Stomach (tissue), 9 donors: ENCODE data around the gene FGFR2. TPM values are rescaled to one million over a fixed set of nuclear protein-coding genes. Genes with fewer than 3 reads are reported as not detected.

Experiments used
- DNase-seq, 2 donors: peaks; one replicate each; pipeline versions ENCODE4 v3.0.0 to v3.0.0-alpha.2; 2013 to 2019
- H3K27ac ChIP-seq, 5 donors: fragments of 200-600 bp in 4 of 5; sonication (generic) in 4 of 5; one replicate each; pipeline ENCODE4 v1.5.1; 2013 to 2019; ENCODE audit warnings: mild to moderate bottlenecking in 1 of 5, moderate library complexity in 1 of 5
- H3K27me3 ChIP-seq, 3 donors: fragments of 200-600 bp; sonication (generic); one replicate each; pipeline ENCODE4 v1.5.1; 2017 to 2019; ENCODE audit warnings: mixed run types in 1 of 3
- H3K36me3 ChIP-seq, 4 donors: fragments of 200-600 bp; sonication (generic); 1 replicate in 3 of 4; 2 replicates in 1 of 4; pipeline ENCODE4 v1.5.1; 2016 to 2019
- H3K4me1 ChIP-seq, 4 donors: fragments of 200-600 bp; sonication (generic); one replicate each; pipeline ENCODE4 v1.5.1; 2016 to 2019
- H3K4me3 ChIP-seq, 4 donors: fragments of 200-600 bp; sonication (generic) in 3 of 4; one replicate each; pipeline ENCODE4 v1.5.1; 2016 to 2019; ENCODE audit warnings: mild to moderate bottlenecking in 1 of 4
- H3K9me3 ChIP-seq, 4 donors: fragments of 200-600 bp; sonication (generic); one replicate each; pipeline ENCODE4 v1.5.1; 2016 to 2019
- CTCF ChIP-seq, 7 experiments: fragments of 450-650 bp in 4 of 7; fragments of 200-600 bp in 3 of 7; sonication (generic) in 3 of 7; IDR thresholded peaks; one replicate each; pipeline ENCODE4 v1.5.1; 2016 to 2019; ENCODE audit warnings: antibody characterized with exemption in 7 of 7, control low read depth in 2 of 7, mild to moderate bottlenecking in 1 of 7
- EP300 ChIP-seq: sonication (generic); formaldehyde crosslinking; IDR thresholded peaks from one replicate; pipeline ENCODE4 v1.6.1; 2017; ENCODE audit warnings: antibody characterized with exemption
- POLR2A ChIP-seq, 4 donors: fragments of 450-650 bp; IDR thresholded peaks; one replicate each; pipeline ENCODE4 v1.6.1; 2016; ENCODE audit warnings: antibody characterized with exemption in 4 of 4, control low read depth in 2 of 4, mild to moderate bottlenecking in 1 of 4, moderate library complexity in 1 of 4
- POLR2AphosphoS5 ChIP-seq, 3 donors: sonication (generic); formaldehyde crosslinking; IDR thresholded peaks; one replicate each; pipeline ENCODE4 v1.6.1; 2016; ENCODE audit warnings: antibody characterized with exemption in 3 of 3
- WGBS, 5 donors: extraction: QIAGEN DNeasy Blood & Tissue Kit in 3 of 5; methylation state at CpG; one replicate each; pipeline versions ENCODE4 v1.1.5 to v1.1.7; 2013 to 2018; 5-methylcytosine and 5-hydroxymethylcytosine counted together
- intact Hi-C: fragments of 100-400 bp; cut with DNase I; formaldehyde crosslinking; loops from one replicate; pipeline ENCODE4 v1.15.1; 2023; ENCODE audit warnings: low total_unique reads
- polyA plus RNA-seq, 3 donors: library from polyadenylated mRNA; stranded (reverse); fragments of 200-250 nt; gene quantifications; one replicate each; pipeline ENCODE4 v1.2.3, GENCODE V29; 2013
- total RNA-seq, 5 donors: library from RNA; depleted of rRNA; stranded (reverse); fragments of >200 nt; gene quantifications; one replicate each; pipeline versions ENCODE4 v1.1.0 to v1.2.3, GENCODE V29; 2014 to 2016
- donor health status: healthy with polysubstance abuse.
- donor health status: Bipolar disorder and iron deficiency.
- donor health status: healthy.

The FGFR2 gene
- total and polyA plus RNA-seq, 8 donors, result 3.9 to 170 (median 18.1) TPM

- Histone ChIP-seq H3K36me3 (no peaks in the 10 kb centered on the region), H3K4me1 (peaks cover 0 to 12% (median 1%) of the 10 kb centered on the region in 4 donors), H3K27me3 (no peaks in the 10 kb centered on the region), H3K9me3 (no peaks in the 10 kb centered on the region), H3K4me3 (no peak overlapping the region), H3K27ac (no peak overlapping the region)
- TF ChIP-seq EP300, result no peak
- TF ChIP-seq POLR2AphosphoS5 (IDR thresholded peaks at IDR 0.05), result no peak
- no peak for TF ChIP-seq POLR2A (IDR thresholded peaks at IDR 0.05)
- TF ChIP-seq CTCF (IDR thresholded peaks at IDR 0.05), result no peak
- WGBS, 5 donors, result 50 to 63% (median 56%) methylated on average over 8 of the region's 8 CpGs
- intact Hi-C loops, result no loop called here
- peak in 1 of 2 donors; percentile 66 for DNase-seq
Observed at GRCh38 chr10:121631365-121632029, 33.3 kb upstream of the FGFR2 start.

DNA sequence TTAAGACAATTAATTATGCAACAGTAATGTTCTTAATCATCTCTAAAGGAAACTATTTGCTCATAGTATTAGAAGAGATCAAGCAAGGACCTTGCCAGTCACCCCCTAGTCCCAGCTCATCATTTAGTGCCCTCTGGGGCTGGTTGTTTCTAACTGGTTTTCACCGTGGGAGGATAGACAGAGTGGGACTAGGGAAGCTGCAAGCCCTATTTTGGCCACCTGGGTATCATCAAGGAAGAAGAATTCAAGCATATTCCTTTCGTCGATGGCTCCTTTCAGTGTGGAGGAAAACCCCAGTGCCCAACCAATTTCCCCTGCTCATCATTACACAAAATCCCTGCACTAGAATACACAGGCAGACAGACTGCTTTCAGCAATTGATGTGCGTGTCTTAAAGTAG, 30.6 kb upstream of the FGFR2 start:
- intact Hi-C loops, result no loop called here
- DNase-seq, result no peak
- H3K4me3 ChIP-seq, result no peak overlapping the region
- TF ChIP-seq CTCF (IDR thresholded peaks at IDR 0.05), result no peak
- TF ChIP-seq POLR2A (IDR thresholded peaks at IDR 0.05), result no peak
- no peak for TF ChIP-seq EP300
- TF ChIP-seq POLR2AphosphoS5 (IDR thresholded peaks at IDR 0.05), result no peak
- H3K9me3 ChIP-seq, result no peaks in the 10 kb centered on the region
- WGBS, 5 donors, result 74 to 87% (median 81%) methylated on average over 4 of the region's 4 CpGs
- H3K4me1 ChIP-seq, result peaks cover 0 to 24% (median 14%) of the 10 kb centered on the region in 4 donors
- H3K27me3 ChIP-seq, result peaks cover 0 to 1% (median 0%) of the 10 kb centered on the region in 3 donors
- no peaks in the 10 kb centered on the region for H3K36me3 ChIP-seq
- peak overlapping the region in 1 of 5 donors; percentile 31 for H3K27ac ChIP-seq

DNA sequence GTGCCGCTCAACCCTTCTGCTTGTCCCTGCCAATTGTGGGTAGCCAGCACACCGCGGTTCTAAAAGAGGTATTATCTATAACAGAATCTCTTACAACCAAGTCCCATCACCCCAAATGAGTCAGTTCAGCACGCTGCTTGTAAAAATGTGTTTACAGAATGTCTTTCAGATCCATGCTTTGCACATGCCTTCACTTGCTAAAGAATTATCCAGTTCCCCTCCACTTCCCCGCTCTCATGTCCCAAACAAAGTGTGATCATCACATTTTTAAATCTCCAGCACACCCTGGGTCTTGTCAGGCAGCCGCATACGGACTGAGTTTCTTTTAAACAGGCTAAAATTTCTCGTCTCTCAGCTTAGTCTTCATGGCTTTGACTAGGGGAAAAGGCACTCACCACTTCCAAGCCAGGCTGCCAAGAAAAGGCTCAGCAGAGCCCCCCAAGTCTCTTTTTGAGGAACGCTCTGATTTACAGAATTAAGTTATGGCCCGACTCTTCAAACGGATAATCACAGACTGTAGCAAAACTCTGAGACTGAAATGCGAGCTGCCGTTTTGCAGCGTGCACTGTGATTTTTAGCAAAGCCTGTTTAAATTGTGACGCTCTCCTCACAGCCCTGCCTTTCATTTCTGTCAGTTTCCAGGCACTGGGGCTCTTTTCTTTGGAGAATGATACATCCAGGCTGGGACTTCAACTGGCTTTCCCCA, 29.8 kb upstream of the FGFR2 start:
- DNase-seq, result peak in 1 of 2 donors; percentile 50
- Histone ChIP-seq H3K9me3 (no peaks in the 10 kb centered on the region), H3K27ac (peak overlapping the region in 2 of 5 donors; percentile 2 to 31), H3K4me1 (peaks cover 0 to 24% (median 14%) of the 10 kb centered on the region in 4 donors), H3K27me3 (peaks cover 0 to 5% (median 0%) of the 10 kb centered on the region in 3 donors), H3K36me3 (no peaks in the 10 kb centered on the region), H3K4me3 (peak overlapping the region in 1 of 4 donors; percentile 8)
- 45 to 63% (median 53%) methylated on average over 15 of the region's 15 CpGs for WGBS, 5 donors
- intact Hi-C loops, result no loop called here
- TF ChIP-seq CTCF (IDR thresholded peaks at IDR 0.05) (no peak), POLR2A (IDR thresholded peaks at IDR 0.05) (no peak), EP300 (no peak), POLR2AphosphoS5 (IDR thresholded peaks at IDR 0.05) (no peak)

DNA sequence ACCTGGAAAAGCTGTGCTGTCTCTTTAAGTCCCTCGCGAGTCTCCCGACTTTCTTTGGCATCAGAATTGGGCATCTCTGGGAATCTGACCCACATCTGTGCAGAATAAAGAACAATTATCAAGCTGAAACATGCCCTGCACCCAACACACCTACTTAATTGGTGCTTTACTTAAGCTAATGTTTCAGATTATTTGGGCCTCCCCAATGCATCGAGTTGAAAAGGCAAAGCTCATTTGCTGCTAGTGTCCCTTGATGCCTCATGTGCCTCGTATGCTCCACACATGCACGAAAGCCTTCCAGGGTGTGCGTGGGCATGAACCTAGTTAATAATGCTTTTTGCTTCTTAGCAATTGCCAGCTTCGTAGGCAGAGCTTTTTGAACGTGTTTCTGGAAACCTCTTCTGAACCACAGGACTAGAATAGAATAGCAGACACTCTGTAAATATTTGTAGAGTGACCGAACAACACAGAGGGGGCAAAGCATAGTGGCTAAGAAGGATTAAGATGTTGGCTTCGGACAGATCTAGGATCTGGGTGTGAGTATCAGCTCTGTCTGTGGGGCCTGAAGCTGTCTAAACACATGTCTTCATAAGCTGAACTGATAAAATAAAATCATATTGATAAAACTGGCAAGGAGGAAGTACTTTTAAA, 26.7 kb upstream of the FGFR2 start:
- Histone ChIP-seq H3K9me3 (peaks cover 0 to under 1% (median 0%) of the 10 kb centered on the region in 4 donors), H3K4me3 (peak overlapping the region in 1 of 4 donors; percentile 3), H3K27ac (no peak overlapping the region), H3K36me3 (no peaks in the 10 kb centered on the region), H3K27me3 (peaks cover 0 to 5% (median 0%) of the 10 kb centered on the region in 3 donors), H3K4me1 (peaks cover 0 to 24% (median 14%) of the 10 kb centered on the region in 4 donors)
- intact Hi-C loops, result no loop called here
- DNase-seq, result no peak
- WGBS, 5 donors, result 16 to 36% (median 30%) methylated on average over 11 of the region's 11 CpGs
- TF ChIP-seq EP300, result no peak
